Upper lobe of left lung (tissue), 4 donors: ENCODE data around the gene SLC8B1.

Source experiments
- POLR2A ChIP-seq, 4 donors: fragments of 450-650 bp; IDR thresholded peaks; one replicate each; pipeline ENCODE4 v1.5.1; 2016 to 2017; ENCODE audit warnings: antibody characterized with exemption in 4 of 4, mild to moderate bottlenecking in 2 of 4
- POLR2AphosphoS5 ChIP-seq, 2 donors: sonication (generic); formaldehyde crosslinking; IDR thresholded peaks; one replicate each; pipeline ENCODE4 v1.5.1; 2017; ENCODE audit warnings: antibody characterized with exemption in 2 of 2
- TF ChIP-seq, protein P1 (sequence below), 6 experiments: fragments of 450-650 bp in 4 of 6; fragments of 200-600 bp in 2 of 6; sonication (generic) in 2 of 6; IDR thresholded peaks; one replicate each; pipeline ENCODE4 v1.5.1; 2016 to 2019; ENCODE audit warnings: antibody characterized with exemption in 6 of 6

DNA sequence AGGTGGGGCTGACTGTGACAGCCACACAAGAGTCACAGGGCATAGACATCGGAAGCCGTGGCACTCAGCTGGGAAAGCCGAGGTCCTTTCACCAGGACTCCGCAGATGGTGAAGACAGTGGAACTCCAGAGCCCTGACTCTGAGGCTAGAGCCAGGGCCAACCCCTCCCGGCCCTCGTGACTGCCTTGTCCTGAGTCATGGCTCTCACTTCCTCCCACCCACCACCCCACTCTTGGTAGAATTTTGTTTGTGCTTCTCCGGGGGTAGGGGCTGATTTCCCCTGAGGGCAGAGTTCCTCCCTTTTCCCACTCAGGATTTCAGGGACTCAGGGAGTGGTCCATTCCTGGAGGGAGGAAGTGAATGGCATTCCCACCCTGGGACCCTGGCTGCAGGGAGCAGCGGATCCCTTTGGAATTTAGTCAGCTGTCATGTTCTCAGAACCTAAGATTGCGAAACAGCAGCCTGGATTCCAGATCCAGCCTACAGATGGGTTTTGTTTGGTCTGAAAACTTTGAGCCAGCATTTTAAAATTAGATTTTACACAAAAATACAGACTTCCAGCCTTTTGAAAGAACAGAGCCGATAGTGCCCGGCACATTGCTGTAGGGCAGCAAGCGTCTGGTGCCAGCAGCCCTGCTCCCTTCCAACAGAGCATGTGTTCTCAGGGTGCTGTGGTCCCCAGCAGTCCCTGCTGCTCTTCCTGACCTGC, 62.9 kb downstream of the SLC8B1 start:
- TF ChIP-seq POLR2A (IDR thresholded peaks at IDR 0.05) (peak in 1 of 4 donors; percentile 30), POLR2AphosphoS5 (IDR thresholded peaks at IDR 0.05) (peak; percentile 53 to 55)
- TF ChIP-seq, protein P1, sequence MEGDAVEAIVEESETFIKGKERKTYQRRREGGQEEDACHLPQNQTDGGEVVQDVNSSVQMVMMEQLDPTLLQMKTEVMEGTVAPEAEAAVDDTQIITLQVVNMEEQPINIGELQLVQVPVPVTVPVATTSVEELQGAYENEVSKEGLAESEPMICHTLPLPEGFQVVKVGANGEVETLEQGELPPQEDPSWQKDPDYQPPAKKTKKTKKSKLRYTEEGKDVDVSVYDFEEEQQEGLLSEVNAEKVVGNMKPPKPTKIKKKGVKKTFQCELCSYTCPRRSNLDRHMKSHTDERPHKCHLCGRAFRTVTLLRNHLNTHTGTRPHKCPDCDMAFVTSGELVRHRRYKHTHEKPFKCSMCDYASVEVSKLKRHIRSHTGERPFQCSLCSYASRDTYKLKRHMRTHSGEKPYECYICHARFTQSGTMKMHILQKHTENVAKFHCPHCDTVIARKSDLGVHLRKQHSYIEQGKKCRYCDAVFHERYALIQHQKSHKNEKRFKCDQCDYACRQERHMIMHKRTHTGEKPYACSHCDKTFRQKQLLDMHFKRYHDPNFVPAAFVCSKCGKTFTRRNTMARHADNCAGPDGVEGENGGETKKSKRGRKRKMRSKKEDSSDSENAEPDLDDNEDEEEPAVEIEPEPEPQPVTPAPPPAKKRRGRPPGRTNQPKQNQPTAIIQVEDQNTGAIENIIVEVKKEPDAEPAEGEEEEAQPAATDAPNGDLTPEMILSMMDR (IDR thresholded peaks at IDR 0.05), result no peak
